CD4-positive, alpha-beta T cell (primary cell): ENCODE results near the gene PRDM16. TPM values are rescaled to one million over a fixed set of nuclear protein-coding genes. Genes with fewer than 3 reads are reported as not detected.

Experiments
- ATAC-seq: fragments of 200-7000 bp; cut with Tn5 transposase; one replicate; pipeline ENCODE4 v1.10.0; 2022; ENCODE audit warnings: mild to moderate bottlenecking; ENCODE audit not compliant: poor library complexity
- CTCF ChIA-PET: fragments of 350-600 bp; sonication (Branson Sonifier 250); formaldehyde crosslinking; loops from one replicate; lab custom pipeline; 2021; ENCODE audit warnings: antibody characterized with exemption, inconsistent platforms; lab: Charles Lee
- POLR2A ChIA-PET: fragments of 350-600 bp; sonication (Branson Sonifier 250); formaldehyde crosslinking; loops from one replicate; lab custom pipeline; 2021; ENCODE audit warnings: antibody characterized with exemption, inconsistent platforms; lab: Charles Lee
- DNase-seq, 14 experiments: peaks; one replicate each; pipeline ENCODE4 v3.0.0-alpha.2; 2013 to 2020; ENCODE audit warnings: mixed read lengths in 2 of 14
- H3K27ac ChIP-seq, 2 donors: one replicate each; pipeline versions ENCODE4 v1.5.1 to v1.7.0; 2013; ENCODE audit warnings: low read length in 2 of 2, low read depth in 1 of 2, mild to moderate bottlenecking in 1 of 2
- H3K27me3 ChIP-seq, 2 experiments: 1 replicate in 1 of 2; 2 replicates in 1 of 2; pipeline versions ENCODE4 v1.6.1 to v1.7.0; 2013; ENCODE audit warnings: low read length in 2 of 2, control low read depth in 1 of 2, mild to moderate bottlenecking in 1 of 2, moderate library complexity in 1 of 2; ENCODE audit not compliant: insufficient read depth in 2 of 2, control insufficient read depth in 1 of 2
- H3K36me3 ChIP-seq: one replicate; pipeline ENCODE4 v1.6.1; 2013; ENCODE audit warnings: low read length, control low read depth; ENCODE audit not compliant: insufficient read depth
- H3K4me1 ChIP-seq: one replicate; pipeline ENCODE4 v1.6.1; 2013; ENCODE audit warnings: low read length, control low read depth; ENCODE audit not compliant: insufficient read depth
- H3K4me3 ChIP-seq: one replicate; pipeline ENCODE4 v1.5.1; 2013; ENCODE audit warnings: mild to moderate bottlenecking, low read length, moderate library complexity
- H3K9me3 ChIP-seq, 2 experiments: 1 replicate in 1 of 2; 2 replicates in 1 of 2; pipeline versions ENCODE4 v1.6.1 to v1.7.0; 2013; ENCODE audit warnings: low read length in 2 of 2, mild to moderate bottlenecking in 2 of 2, control low read depth in 1 of 2, moderate library complexity in 1 of 2; ENCODE audit not compliant: control insufficient read depth in 1 of 2, insufficient read depth in 1 of 2
- H3K27ac Mint-ChIP-seq: one replicate; pipeline ENCODE4 v1.8.0; 2020; ENCODE audit warnings: mixed read lengths
- H3K27me3 Mint-ChIP-seq: one replicate; pipeline ENCODE4 v1.8.0; 2021; ENCODE audit warnings: mixed read lengths
- H3K36me3 Mint-ChIP-seq: one replicate; pipeline ENCODE4 v1.8.0; 2021; ENCODE audit warnings: low read depth, mixed read lengths
- H3K4me1 Mint-ChIP-seq: one replicate; pipeline ENCODE4 v1.8.0; 2021; ENCODE audit warnings: low read depth, mixed read lengths
- H3K4me3 Mint-ChIP-seq: one replicate; pipeline ENCODE4 v1.8.0; 2020; ENCODE audit warnings: mild to moderate bottlenecking, mixed read lengths
- H3K9me3 Mint-ChIP-seq: one replicate; pipeline ENCODE4 v1.8.0; 2020; ENCODE audit warnings: mixed read lengths
- CTCF ChIP-seq: fragments of 200-600 bp; IDR thresholded peaks from one replicate; pipeline ENCODE4 v1.8.0; 2022; ENCODE audit warnings: antibody characterized with exemption, mild to moderate bottlenecking
- intact Hi-C, 2 experiments: fragments of 100-400 bp; cut with DNase I in 1 of 2; cut with micrococcal nuclease in 1 of 2; formaldehyde crosslinking; loops; one replicate each; pipeline versions ENCODE4 v1.15.1 to v1.9.0; 2023 to 2025; cut with DNase I, micrococcal nuclease
- total RNA-seq, 174 experiments: library from RNA in 2 of 174; stranded (reverse) in 2 of 174; gene quantifications; one replicate each; pipeline ENCODE4 v1.2.3 and lab custom pipeline; 2021 to 2026

The PRDM16 gene
- total RNA-seq, 2 experiments from 2014 or later: not detected

DNA sequence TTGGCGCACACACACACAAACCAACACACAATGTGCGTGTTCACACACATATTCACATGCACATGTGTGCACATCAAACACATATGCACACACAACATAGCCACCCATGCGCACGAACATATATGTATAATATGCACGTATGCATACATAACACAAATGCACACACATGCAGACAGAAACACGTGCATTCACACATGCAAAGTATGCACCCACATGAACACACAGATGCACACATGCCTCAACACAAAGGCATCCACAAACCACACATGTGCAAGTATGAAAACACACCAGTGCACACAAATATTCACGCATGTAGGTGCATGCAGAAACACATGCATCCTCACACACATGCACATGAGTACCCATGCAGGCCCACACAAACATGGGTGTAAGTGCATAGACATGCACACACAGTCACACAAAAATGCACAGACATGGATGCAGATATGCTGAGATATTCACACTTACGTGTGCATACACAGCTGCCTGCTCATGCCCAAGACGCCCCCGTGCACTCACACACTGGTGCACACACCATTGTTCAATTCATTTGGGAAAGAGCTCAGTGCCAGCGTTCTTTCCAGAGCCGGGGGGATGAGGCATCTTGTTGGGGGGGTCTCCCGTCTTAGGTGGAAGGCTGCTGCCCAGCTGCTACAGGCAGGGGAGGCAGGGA, 332.7 kb downstream of the PRDM16 start:
- Histone ChIP-seq H3K9me3 (no peaks in the 10 kb centered on the region), H3K27ac (no peak overlapping the region), H3K27me3 (no peaks in the 10 kb centered on the region), H3K4me1 (no peaks in the 10 kb centered on the region), H3K36me3 (no peaks in the 10 kb centered on the region), H3K4me3 (no peak overlapping the region)
- Mint-ChIP-seq H3K9me3 (no peaks in the 10 kb centered on the region), H3K4me3 (no peak overlapping the region), H3K27ac (no peak overlapping the region), H3K4me1 (no peaks in the 10 kb centered on the region), H3K36me3 (no peaks in the 10 kb centered on the region), H3K27me3 (no peaks in the 10 kb centered on the region)
- ChIA-PET POLR2A (no interaction called here), CTCF (no interaction called here)
- ATAC-seq (no peak), DNase-seq (no peak)
- intact Hi-C loops: no loop called here
- no peak for TF ChIP-seq CTCF

GRCh38 chr1:3402258-3403010, 333.4 kb downstream of the PRDM16 start:
- H3K27ac Mint-ChIP-seq: no peak overlapping the region
- Histone ChIP-seq H3K36me3 (no peaks in the 10 kb centered on the region), H3K9me3 (no peaks in the 10 kb centered on the region), H3K4me3 (no peak overlapping the region), H3K27ac (no peak overlapping the region), H3K4me1 (no peaks in the 10 kb centered on the region), H3K27me3 (no peaks in the 10 kb centered on the region)
- DNase-seq (no peak), ATAC-seq (no peak)
- no peaks in the 10 kb centered on the region for H3K9me3 Mint-ChIP-seq
- no peaks in the 10 kb centered on the region for H3K4me1 Mint-ChIP-seq
- no peak overlapping the region for H3K4me3 Mint-ChIP-seq
- TF ChIP-seq CTCF: no peak
- CTCF ChIA-PET: no interaction called here
- intact Hi-C loops: no loop called here
- no peaks in the 10 kb centered on the region for H3K36me3 Mint-ChIP-seq
- H3K27me3 Mint-ChIP-seq: no peaks in the 10 kb centered on the region
- POLR2A ChIA-PET: no interaction called here

DNA sequence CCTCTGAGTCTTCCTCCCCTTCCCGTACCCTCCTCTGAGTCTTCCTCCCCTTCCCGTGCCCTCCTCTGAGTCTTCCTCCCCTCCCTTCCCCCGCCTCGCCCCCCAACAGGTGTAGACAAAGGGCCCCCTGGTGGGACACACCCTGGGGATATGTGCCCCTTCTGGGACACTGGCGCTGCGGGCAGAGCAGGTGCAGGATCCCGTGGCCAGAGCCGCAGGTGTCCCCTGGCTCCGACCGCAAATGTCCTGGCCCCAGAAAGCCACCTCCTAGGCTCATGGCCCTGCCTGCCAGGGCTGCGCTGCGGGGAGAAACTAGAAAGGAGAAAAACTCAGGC, 334.0 kb downstream of the PRDM16 start:
- Histone ChIP-seq H3K9me3 (peaks cover 0 to 1% of the 10 kb centered on the region in 2 experiments), H3K27me3 (no peaks in the 10 kb centered on the region), H3K4me1 (no peaks in the 10 kb centered on the region), H3K4me3 (no peak overlapping the region), H3K36me3 (no peaks in the 10 kb centered on the region), H3K27ac (no peak overlapping the region)
- no peak overlapping the region for H3K27ac Mint-ChIP-seq
- no peak for TF ChIP-seq CTCF
- H3K27me3 Mint-ChIP-seq: no peaks in the 10 kb centered on the region
- ATAC-seq (no peak), DNase-seq (no peak)
- no peak overlapping the region for H3K4me3 Mint-ChIP-seq
- intact Hi-C loops: no loop called here
- H3K4me1 Mint-ChIP-seq: no peaks in the 10 kb centered on the region
- POLR2A ChIA-PET: no interaction called here
- H3K9me3 Mint-ChIP-seq: no peaks in the 10 kb centered on the region
- CTCF ChIA-PET: no interaction called here
- no peaks in the 10 kb centered on the region for H3K36me3 Mint-ChIP-seq
